K562 (cell line): ENCODE results near the gene CLCA1. TPM values are rescaled to one million over a fixed set of nuclear protein-coding genes. Genes with fewer than 3 reads are reported as not detected.

Source experiments
- ATAC-seq: fragments of 200-7000 bp; cut with Tn5 transposase; 3 replicates; pipeline ENCODE4 v1.9.1; 2020; ENCODE audit warnings: moderate library complexity
- BruUV-seq: library from RNA; stranded (reverse); fragments of 400-500 nt; replicated peaks from 2 replicates; lab custom pipeline; 2021; lab: Mats Ljungman, UMichigan
- CTCF ChIA-PET: fragments of 300-600 bp; formaldehyde crosslinking; extraction: SDS; loops from one replicate; lab custom pipeline; 2021; ENCODE audit warnings: low intra/inter-chr PET ratio; lab: Yijun Ruan, JAX
- POLR2A ChIA-PET: fragments of 300-600, 350-650 bp; sonication (Branson Sonifier 250); formaldehyde crosslinking; extraction: SDS; loops from one replicate; lab custom pipeline; 2021; ENCODE audit warnings: antibody characterized with exemption, inconsistent platforms; lab: Yijun Ruan, JAX
- DNase-seq, 4 experiments: peaks; one replicate each; pipeline versions ENCODE4 v3.0.0 to v3.0.0-alpha.2; 2011 to 2018; ENCODE audit warnings: low spot score in 3 of 4, mixed read lengths in 3 of 4; ENCODE audit errors: extremely low read depth in 1 of 4
- FAIRE-seq: peaks from 2 replicates; lab custom pipeline; 2011; peaks lifted over from hg19 to GRCh38; lab: Jason Lieb, UNC
- H2AFZ ChIP-seq: 2 replicates; pipeline ENCODE4 v1.6.0; 2011; ENCODE audit warnings: low read depth, low read length, control low read depth, inconsistent platforms
- H3K27ac ChIP-seq: fragments of 200-600 bp; 3 replicates; pipeline ENCODE4 v1.8.0; 2011; ENCODE audit warnings: low read depth, mild to moderate bottlenecking, control low read depth, inconsistent platforms, low read length, moderate library complexity, mixed read lengths; ENCODE audit errors: extremely low read depth
- H3K27me3 ChIP-seq, 2 experiments: fragments of 300-600 bp in 1 of 2; 2 replicates in 1 of 2; 3 replicates in 1 of 2; pipeline versions ENCODE4 v1.6.0 to v1.8.0; 2011; ENCODE audit warnings: inconsistent platforms in 2 of 2, low read length in 2 of 2, mild to moderate bottlenecking in 1 of 2, mixed read lengths in 1 of 2, moderate library complexity in 1 of 2; ENCODE audit not compliant: control insufficient read depth in 2 of 2, insufficient read depth in 2 of 2
- H3K36me3 ChIP-seq: fragments of 300-600 bp; 3 replicates; pipeline ENCODE4 v1.8.0; 2011; ENCODE audit warnings: mild to moderate bottlenecking, low read length, inconsistent platforms; ENCODE audit not compliant: control insufficient read depth, insufficient read depth
- H3K4me1 ChIP-seq, 2 experiments: fragments of 200-600 bp in 1 of 2; replicated peaks in 1 of 2; 2 replicates in 1 of 2; 3 replicates in 1 of 2; pipeline versions ENCODE4 v1.5.1 to v1.8.0; 2011; ENCODE audit warnings: inconsistent platforms in 2 of 2, low read length in 2 of 2, mild to moderate bottlenecking in 1 of 2, mixed read lengths in 1 of 2, moderate library complexity in 1 of 2; ENCODE audit not compliant: control insufficient read depth in 2 of 2, insufficient read depth in 2 of 2
- H3K4me2 ChIP-seq: 2 replicates; pipeline ENCODE4 v1.6.1; 2011; ENCODE audit warnings: low read length, control low read depth, inconsistent platforms, mixed read lengths; ENCODE audit not compliant: insufficient read depth
- H3K4me3 ChIP-seq: fragments of 200-600 bp; sonication (generic), shearing (Covaris generic); 2 replicates; pipeline ENCODE4 v1.5.1; 2016; ENCODE audit warnings: control low read depth, inconsistent platforms
- H3K79me2 ChIP-seq: fragments of 200-600 bp; 3 replicates; pipeline ENCODE4 v1.8.0; 2011; ENCODE audit warnings: low read length, inconsistent platforms; ENCODE audit not compliant: control insufficient read depth, insufficient read depth
- H3K9ac ChIP-seq, 2 experiments: 2 replicates each; pipeline versions ENCODE4 v1.6.0 to v1.6.1; 2011; ENCODE audit warnings: low read depth in 2 of 2, low read length in 2 of 2, control low read depth in 1 of 2, inconsistent platforms in 1 of 2, mild to moderate bottlenecking in 1 of 2, mixed read lengths in 1 of 2; ENCODE audit not compliant: insufficient read depth in 1 of 2
- H3K9me1 ChIP-seq: one replicate; pipeline ENCODE4 v1.6.0; 2011; ENCODE audit warnings: inconsistent platforms, mild to moderate bottlenecking, low read length, moderate library complexity; ENCODE audit not compliant: control insufficient read depth, insufficient read depth
- H3K9me3 ChIP-seq: replicated peaks from 2 replicates; pipeline ENCODE4 v1.5.1; 2011; ENCODE audit warnings: low read depth, low read length, inconsistent platforms; ENCODE audit not compliant: control insufficient read depth, insufficient read depth
- H4K20me1 ChIP-seq: replicated peaks from 2 replicates; pipeline ENCODE4 v1.6.1; 2011; ENCODE audit warnings: low read length, inconsistent platforms, mixed read lengths; ENCODE audit not compliant: control insufficient read depth, insufficient read depth
- CBX8 ChIP-seq: fragments of 200-600 bp; sonication (generic); IDR thresholded peaks from 2 replicates; pipeline ENCODE4 v1.6.1; 2012; ENCODE audit warnings: borderline replicate concordance, mixed run types, low read depth, mild to moderate bottlenecking, moderate library complexity, mixed read lengths, low read length, control low read depth, inconsistent platforms; ENCODE audit not compliant: poor library complexity, severe bottlenecking; ENCODE audit errors: extremely low read depth
- RB1 ChIP-seq: fragments of 450-650 bp; IDR thresholded peaks from 2 replicates; pipeline ENCODE4 v1.6.1; 2017; ENCODE audit warnings: low read depth, mild to moderate bottlenecking
- SIRT6 ChIP-seq: IDR thresholded peaks from one replicate; pipeline ENCODE4 v1.6.1; 2012; ENCODE audit warnings: low read depth, mild to moderate bottlenecking, control low read depth, inconsistent platforms, low read length, moderate library complexity
- SMARCA5 ChIP-seq: fragments of 450-650 bp; IDR thresholded peaks from 2 replicates; pipeline ENCODE4 v1.6.1; 2016
- ZNF696 ChIP-seq: fragments of 250-450 bp; sonication (Bioruptor Pico); conservative IDR thresholded peaks from 2 replicates; pipeline ENCODE4 v1.4.0; 2020; ENCODE audit warnings: mild to moderate bottlenecking, moderate library complexity
- ZNF717 ChIP-seq: fragments of 250-450 bp; sonication (Bioruptor Pico); IDR thresholded peaks from 2 replicates; pipeline ENCODE4 v1.5.0; 2021
- WGBS: fragments of 100-300 bp; shearing (Covaris generic); methylation state at CpG from one replicate; pipeline ENCODE4 v1.1.6; 2016; ENCODE audit warnings: low coverage, mixed read lengths; ENCODE audit not compliant: insufficient coverage; ENCODE audit errors: missing lambda C conversion rate; 5-methylcytosine and 5-hydroxymethylcytosine counted together
- in situ Hi-C: fragments of 300-500 bp; cut with MboI; formaldehyde crosslinking; loops from 4 replicates; pipeline ENCODE4 v1.15.0; 2018; ENCODE audit warnings: inconsistent platforms, mixed read lengths
- intact Hi-C: fragments of 100-400 bp; cut with micrococcal nuclease; formaldehyde crosslinking; loops from 2 replicates; pipeline ENCODE4 v1.14.2; 2022
- polyA plus RNA-seq, 8 experiments: library from polyadenylated mRNA; depleted of rRNA in 4 of 8; stranded (reverse) in 5 of 8; unstranded in 3 of 8; fragments of >200 nt; fragmentation: Nextera tagmentation in 2 of 8; fragmentation: Illumina TruSeq in 1 of 8; extraction: Ambion mirVana in 2 of 8; extraction: Trizol in 1 of 8; gene quantifications; 2 replicates each; pipeline versions ENCODE4 v1.2.1 to v1.2.3, GENCODE V29; 2011 to 2014; ENCODE audit warnings: inconsistent platforms in 1 of 8, missing spikeins in 1 of 8
- total RNA-seq, 7 experiments: library from RNA; depleted of rRNA in 6 of 7; stranded (reverse); fragments of >200 nt in 6 of 7; fragmentation: Illumina TruSeq in 2 of 7; extraction: Trizol in 2 of 7; gene quantifications; 2 replicates each; pipeline versions ENCODE4 v1.2.1 to v1.2.3, GENCODE V29; 2011 to 2021; ENCODE audit warnings: low replicate concordance in 1 of 7
- TF ChIP-seq, protein P1 (sequence below): fragments of 250-450 bp; sonication (Bioruptor Pico); IDR thresholded peaks from 2 replicates; pipeline ENCODE4 v1.4.0; 2020; ENCODE audit warnings: borderline replicate concordance
- TF ChIP-seq, protein P2 (sequence below): fragments of 200-600 bp; sonication (generic); IDR thresholded peaks from one replicate; pipeline ENCODE4 v1.6.1; 2012; ENCODE audit warnings: mild to moderate bottlenecking, low read depth, low read length, inconsistent platforms

The CLCA1 gene
- total and polyA plus RNA-seq, 9 of the 15 experiments (the other 6 are each of a cell fraction or from before 2014, with no cell fraction given): 0.03 to 0.08 (median 0.04) TPM; not detected in 6

DNA sequence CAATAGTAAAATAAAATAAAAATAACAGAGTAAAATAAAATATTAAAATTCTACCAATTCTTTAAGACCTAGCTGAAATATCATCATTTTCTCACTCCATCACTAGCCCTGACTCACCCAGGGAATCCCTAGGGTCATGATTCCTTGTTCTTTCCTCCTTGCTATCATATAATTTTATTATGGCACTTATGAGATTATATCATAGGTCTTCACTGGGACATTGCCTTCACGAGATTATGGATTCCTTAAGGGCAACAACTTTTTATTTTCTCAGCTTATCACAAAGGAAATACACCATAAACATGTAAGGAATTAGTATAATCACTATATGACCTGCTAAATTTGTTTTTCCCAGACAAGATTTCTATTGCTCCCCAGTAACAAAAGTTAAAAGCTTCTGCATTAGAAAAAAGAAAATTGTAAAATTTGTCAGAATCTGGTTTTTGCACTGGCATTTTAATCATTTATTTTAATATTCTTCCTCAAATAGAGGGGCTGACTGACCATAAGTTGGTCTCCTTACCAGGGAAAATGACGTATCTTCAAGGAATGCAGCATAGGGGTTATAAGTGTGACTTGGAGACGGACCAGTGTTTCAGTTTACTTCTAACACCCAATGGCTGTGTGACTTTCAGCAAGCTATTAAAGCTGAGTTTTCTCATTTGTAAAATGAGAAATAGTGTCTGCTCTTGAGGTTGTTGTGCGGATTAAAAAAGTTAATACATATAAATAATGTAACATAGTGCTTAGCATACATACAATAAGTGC lies 69.4 kb downstream of the CLCA1 start:
- Histone ChIP-seq H3K9ac (no peak overlapping the region), H3K9me1 (no peaks in the 10 kb centered on the region), H3K36me3 (no peaks in the 10 kb centered on the region), H2AFZ (no peak overlapping the region), H4K20me1 (no peaks in the 10 kb centered on the region), H3K4me3 (no peak overlapping the region), H3K4me2 (no peak overlapping the region), H3K27me3 (no peaks in the 10 kb centered on the region), H3K4me1 (no peaks in the 10 kb centered on the region), H3K27ac (no peak overlapping the region), H3K79me2 (no peaks in the 10 kb centered on the region), H3K9me3 (no peaks in the 10 kb centered on the region)
- in situ Hi-C loops: no loop called here
- ATAC-seq (no peak), FAIRE-seq (no peak), DNase-seq (no peak)
- no TSS peak for BruUV-seq
- ChIA-PET CTCF (no interaction called here), POLR2A (interaction anchor here (0.5 to 0.6 kb wide), 2 partner anchors 146 to 509 kb away, joined by 3 to 4 read pairs; no protein-coding TSS in a partner anchor)
- intact Hi-C loops: no loop called here
- 2% methylated on average over 4 of the region's 4 CpGs for WGBS
- TF ChIP-seq, protein P1, sequence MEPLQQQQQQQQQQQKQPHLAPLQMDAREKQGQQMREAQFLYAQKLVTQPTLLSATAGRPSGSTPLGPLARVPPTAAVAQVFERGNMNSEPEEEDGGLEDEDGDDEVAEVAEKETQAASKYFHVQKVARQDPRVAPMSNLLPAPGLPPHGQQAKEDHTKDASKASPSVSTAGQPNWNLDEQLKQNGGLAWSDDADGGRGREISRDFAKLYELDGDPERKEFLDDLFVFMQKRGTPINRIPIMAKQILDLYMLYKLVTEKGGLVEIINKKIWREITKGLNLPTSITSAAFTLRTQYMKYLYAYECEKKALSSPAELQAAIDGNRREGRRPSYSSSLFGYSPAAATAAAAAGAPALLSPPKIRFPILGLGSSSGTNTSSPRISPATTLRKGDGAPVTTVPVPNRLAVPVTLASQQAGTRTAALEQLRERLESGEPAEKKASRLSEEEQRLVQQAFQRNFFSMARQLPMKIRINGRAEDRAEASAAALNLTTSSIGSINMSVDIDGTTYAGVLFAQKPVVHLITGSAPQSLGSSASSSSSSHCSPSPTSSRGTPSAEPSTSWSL (CRISPR knock-in tag): no peak
- TF ChIP-seq SIRT6 (no peak), ZNF717 (CRISPR knock-in tag) (no peak), RB1 (no peak), SMARCA5 (no peak), ZNF696 (CRISPR knock-in tag) (no peak), CBX8 (no peak)
- TF ChIP-seq, protein P2, sequence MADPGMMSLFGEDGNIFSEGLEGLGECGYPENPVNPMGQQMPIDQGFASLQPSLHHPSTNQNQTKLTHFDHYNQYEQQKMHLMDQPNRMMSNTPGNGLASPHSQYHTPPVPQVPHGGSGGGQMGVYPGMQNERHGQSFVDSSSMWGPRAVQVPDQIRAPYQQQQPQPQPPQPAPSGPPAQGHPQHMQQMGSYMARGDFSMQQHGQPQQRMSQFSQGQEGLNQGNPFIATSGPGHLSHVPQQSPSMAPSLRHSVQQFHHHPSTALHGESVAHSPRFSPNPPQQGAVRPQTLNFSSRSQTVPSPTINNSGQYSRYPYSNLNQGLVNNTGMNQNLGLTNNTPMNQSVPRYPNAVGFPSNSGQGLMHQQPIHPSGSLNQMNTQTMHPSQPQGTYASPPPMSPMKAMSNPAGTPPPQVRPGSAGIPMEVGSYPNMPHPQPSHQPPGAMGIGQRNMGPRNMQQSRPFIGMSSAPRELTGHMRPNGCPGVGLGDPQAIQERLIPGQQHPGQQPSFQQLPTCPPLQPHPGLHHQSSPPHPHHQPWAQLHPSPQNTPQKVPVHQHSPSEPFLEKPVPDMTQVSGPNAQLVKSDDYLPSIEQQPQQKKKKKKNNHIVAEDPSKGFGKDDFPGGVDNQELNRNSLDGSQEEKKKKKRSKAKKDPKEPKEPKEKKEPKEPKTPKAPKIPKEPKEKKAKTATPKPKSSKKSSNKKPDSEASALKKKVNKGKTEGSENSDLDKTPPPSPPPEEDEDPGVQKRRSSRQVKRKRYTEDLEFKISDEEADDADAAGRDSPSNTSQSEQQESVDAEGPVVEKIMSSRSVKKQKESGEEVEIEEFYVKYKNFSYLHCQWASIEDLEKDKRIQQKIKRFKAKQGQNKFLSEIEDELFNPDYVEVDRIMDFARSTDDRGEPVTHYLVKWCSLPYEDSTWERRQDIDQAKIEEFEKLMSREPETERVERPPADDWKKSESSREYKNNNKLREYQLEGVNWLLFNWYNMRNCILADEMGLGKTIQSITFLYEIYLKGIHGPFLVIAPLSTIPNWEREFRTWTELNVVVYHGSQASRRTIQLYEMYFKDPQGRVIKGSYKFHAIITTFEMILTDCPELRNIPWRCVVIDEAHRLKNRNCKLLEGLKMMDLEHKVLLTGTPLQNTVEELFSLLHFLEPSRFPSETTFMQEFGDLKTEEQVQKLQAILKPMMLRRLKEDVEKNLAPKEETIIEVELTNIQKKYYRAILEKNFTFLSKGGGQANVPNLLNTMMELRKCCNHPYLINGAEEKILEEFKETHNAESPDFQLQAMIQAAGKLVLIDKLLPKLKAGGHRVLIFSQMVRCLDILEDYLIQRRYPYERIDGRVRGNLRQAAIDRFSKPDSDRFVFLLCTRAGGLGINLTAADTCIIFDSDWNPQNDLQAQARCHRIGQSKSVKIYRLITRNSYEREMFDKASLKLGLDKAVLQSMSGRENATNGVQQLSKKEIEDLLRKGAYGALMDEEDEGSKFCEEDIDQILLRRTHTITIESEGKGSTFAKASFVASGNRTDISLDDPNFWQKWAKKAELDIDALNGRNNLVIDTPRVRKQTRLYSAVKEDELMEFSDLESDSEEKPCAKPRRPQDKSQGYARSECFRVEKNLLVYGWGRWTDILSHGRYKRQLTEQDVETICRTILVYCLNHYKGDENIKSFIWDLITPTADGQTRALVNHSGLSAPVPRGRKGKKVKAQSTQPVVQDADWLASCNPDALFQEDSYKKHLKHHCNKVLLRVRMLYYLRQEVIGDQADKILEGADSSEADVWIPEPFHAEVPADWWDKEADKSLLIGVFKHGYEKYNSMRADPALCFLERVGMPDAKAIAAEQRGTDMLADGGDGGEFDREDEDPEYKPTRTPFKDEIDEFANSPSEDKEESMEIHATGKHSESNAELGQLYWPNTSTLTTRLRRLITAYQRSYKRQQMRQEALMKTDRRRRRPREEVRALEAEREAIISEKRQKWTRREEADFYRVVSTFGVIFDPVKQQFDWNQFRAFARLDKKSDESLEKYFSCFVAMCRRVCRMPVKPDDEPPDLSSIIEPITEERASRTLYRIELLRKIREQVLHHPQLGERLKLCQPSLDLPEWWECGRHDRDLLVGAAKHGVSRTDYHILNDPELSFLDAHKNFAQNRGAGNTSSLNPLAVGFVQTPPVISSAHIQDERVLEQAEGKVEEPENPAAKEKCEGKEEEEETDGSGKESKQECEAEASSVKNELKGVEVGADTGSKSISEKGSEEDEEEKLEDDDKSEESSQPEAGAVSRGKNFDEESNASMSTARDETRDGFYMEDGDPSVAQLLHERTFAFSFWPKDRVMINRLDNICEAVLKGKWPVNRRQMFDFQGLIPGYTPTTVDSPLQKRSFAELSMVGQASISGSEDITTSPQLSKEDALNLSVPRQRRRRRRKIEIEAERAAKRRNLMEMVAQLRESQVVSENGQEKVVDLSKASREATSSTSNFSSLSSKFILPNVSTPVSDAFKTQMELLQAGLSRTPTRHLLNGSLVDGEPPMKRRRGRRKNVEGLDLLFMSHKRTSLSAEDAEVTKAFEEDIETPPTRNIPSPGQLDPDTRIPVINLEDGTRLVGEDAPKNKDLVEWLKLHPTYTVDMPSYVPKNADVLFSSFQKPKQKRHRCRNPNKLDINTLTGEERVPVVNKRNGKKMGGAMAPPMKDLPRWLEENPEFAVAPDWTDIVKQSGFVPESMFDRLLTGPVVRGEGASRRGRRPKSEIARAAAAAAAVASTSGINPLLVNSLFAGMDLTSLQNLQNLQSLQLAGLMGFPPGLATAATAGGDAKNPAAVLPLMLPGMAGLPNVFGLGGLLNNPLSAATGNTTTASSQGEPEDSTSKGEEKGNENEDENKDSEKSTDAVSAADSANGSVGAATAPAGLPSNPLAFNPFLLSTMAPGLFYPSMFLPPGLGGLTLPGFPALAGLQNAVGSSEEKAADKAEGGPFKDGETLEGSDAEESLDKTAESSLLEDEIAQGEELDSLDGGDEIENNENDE: no peak
